MCF 10A (cell line): ENCODE measurements around the gene TOMT. TPM values are rescaled to one million over a fixed set of nuclear protein-coding genes. Genes with fewer than 3 reads are reported as not detected.

ENCODE experiments used
- BruUV-seq: library from RNA; stranded (reverse); fragments of 400-500 nt; replicated peaks from 2 replicates; lab custom pipeline; 2021; lab: Mats Ljungman, UMichigan
- CTCF ChIA-PET: fragments of 300-600 bp; sonication (Branson Sonifier 250); formaldehyde crosslinking; extraction: SDS; loops from one replicate; lab custom pipeline; 2021; ENCODE audit warnings: antibody characterized with exemption, inconsistent platforms; lab: Yijun Ruan, JAX
- POLR2A ChIA-PET: fragments of 300-600, 350-650 bp; sonication (Branson Sonifier 250); formaldehyde crosslinking; extraction: SDS; loops from one replicate; lab custom pipeline; 2020; ENCODE audit warnings: antibody characterized with exemption, inconsistent platforms; lab: Yijun Ruan, JAX
- DNase-seq: peaks from one replicate; pipeline ENCODE4 v3.0.0-alpha.2; 2018; ENCODE audit not compliant: unreplicated experiment
- H3K27ac Mint-ChIP-seq: one replicate; pipeline ENCODE4 v1.8.0; 2022; ENCODE audit warnings: mild to moderate bottlenecking, low read depth, mixed read lengths; ENCODE audit not compliant: unreplicated experiment
- H3K27me3 Mint-ChIP-seq: one replicate; pipeline ENCODE4 v1.8.0; 2022; ENCODE audit warnings: mixed read lengths; ENCODE audit not compliant: insufficient read depth, unreplicated experiment
- H3K36me3 Mint-ChIP-seq: one replicate; pipeline ENCODE4 v1.8.0; 2022; ENCODE audit warnings: mild to moderate bottlenecking, moderate library complexity, mixed read lengths; ENCODE audit not compliant: insufficient read depth, unreplicated experiment
- H3K4me1 Mint-ChIP-seq: one replicate; pipeline ENCODE4 v1.8.0; 2022; ENCODE audit warnings: mixed read lengths; ENCODE audit not compliant: insufficient read depth, unreplicated experiment
- H3K4me3 Mint-ChIP-seq: one replicate; pipeline ENCODE4 v1.8.0; 2022; ENCODE audit warnings: mild to moderate bottlenecking, moderate library complexity, mixed read lengths; ENCODE audit not compliant: unreplicated experiment
- H3K9me3 Mint-ChIP-seq: one replicate; pipeline ENCODE4 v1.8.0; 2022; ENCODE audit warnings: mixed read lengths; ENCODE audit not compliant: unreplicated experiment
- intact Hi-C: fragments of 100-400 bp; cut with micrococcal nuclease; formaldehyde crosslinking; loops from 2 replicates; pipeline ENCODE4 v1.14.1; 2022
- total RNA-seq: library from RNA; stranded (reverse); gene quantifications from 2 replicates; pipeline ENCODE4 v1.2.3, GENCODE V29; 2022
- TF ChIP-seq, protein P1 (sequence below): fragments of 200-600 bp; IDR thresholded peaks from one replicate; pipeline ENCODE4 v1.8.0; 2022; ENCODE audit warnings: antibody characterized with exemption, mild to moderate bottlenecking; ENCODE audit not compliant: unreplicated experiment

Gene TOMT
- total RNA-seq, 1 experiment from 2014 or later = not detected

DNA sequence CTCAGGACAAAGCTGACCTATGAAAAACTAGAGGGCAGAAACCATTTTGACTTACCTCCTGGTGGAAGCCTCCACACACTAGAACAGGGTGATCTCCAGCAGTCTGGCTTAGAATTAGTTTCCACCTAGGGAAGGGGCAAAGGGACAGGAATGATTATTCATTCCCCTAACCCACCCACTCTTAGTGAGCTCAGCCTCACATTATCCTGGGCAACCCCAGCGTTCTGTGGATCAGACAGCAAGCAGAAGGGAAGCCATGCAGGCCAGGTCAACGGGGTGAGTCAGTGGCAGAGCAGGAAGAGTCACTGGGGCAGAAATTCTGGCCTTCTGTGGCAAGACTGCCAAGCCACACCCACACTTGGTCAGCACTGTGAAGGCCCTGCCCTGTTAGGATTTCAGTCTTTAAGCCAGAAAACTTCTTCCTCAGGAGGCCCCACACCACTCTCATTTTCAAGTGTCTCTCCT lies 35.9 kb upstream of the TOMT start:
- intact Hi-C loops = no loop called here
- H3K4me3 Mint-ChIP-seq = peak overlapping the region; percentile 72

GRCh38 chr11:72070491-72070890 lies 35.2 kb upstream of the TOMT start:
- Mint-ChIP-seq H3K9me3 (no peaks in the 10 kb centered on the region), H3K4me3 (no peak overlapping the region), H3K27me3 (no peaks in the 10 kb centered on the region), H3K27ac (peak overlapping the region; percentile 96), H3K4me1 (peaks cover 61% of the 10 kb centered on the region), H3K36me3 (peaks cover 23% of the 10 kb centered on the region)
- no peak for DNase-seq
- TF ChIP-seq, protein P1, sequence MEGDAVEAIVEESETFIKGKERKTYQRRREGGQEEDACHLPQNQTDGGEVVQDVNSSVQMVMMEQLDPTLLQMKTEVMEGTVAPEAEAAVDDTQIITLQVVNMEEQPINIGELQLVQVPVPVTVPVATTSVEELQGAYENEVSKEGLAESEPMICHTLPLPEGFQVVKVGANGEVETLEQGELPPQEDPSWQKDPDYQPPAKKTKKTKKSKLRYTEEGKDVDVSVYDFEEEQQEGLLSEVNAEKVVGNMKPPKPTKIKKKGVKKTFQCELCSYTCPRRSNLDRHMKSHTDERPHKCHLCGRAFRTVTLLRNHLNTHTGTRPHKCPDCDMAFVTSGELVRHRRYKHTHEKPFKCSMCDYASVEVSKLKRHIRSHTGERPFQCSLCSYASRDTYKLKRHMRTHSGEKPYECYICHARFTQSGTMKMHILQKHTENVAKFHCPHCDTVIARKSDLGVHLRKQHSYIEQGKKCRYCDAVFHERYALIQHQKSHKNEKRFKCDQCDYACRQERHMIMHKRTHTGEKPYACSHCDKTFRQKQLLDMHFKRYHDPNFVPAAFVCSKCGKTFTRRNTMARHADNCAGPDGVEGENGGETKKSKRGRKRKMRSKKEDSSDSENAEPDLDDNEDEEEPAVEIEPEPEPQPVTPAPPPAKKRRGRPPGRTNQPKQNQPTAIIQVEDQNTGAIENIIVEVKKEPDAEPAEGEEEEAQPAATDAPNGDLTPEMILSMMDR = no peak
- POLR2A ChIA-PET = interaction anchor here (0.9 to 15.4 kb wide), 12 partner anchors 8 to 71 kb away, joined by 3 to 282 read pairs (median 4); partner anchors contain the start of gene NUMA1
- TSS peak; percentile 86 for BruUV-seq
- intact Hi-C loops = no loop called here
- CTCF ChIA-PET = interaction anchor here (0.6 to 1.6 kb wide), 5 partner anchors 8 to 74 kb away, joined by 3 to 4 read pairs (median 3); no protein-coding TSS in a partner anchor

More for the DNA sequence above, 35.9 kb upstream of the TOMT start:
- no peaks in the 10 kb centered on the region for H3K27me3 Mint-ChIP-seq
- CTCF ChIA-PET = interaction anchor here (0.5 to 1.6 kb wide), 8 partner anchors 8 to 93 kb away, joined by 3 to 5 read pairs (median 3); no protein-coding TSS in a partner anchor
- POLR2A ChIA-PET = interaction anchor here (0.6 to 15.4 kb wide), 16 partner anchors 8 to 153 kb away, joined by 3 to 282 read pairs (median 4); partner anchors contain the start of gene NUMA1
- H3K9me3 Mint-ChIP-seq = no peaks in the 10 kb centered on the region
- H3K27ac Mint-ChIP-seq = peak overlapping the region; percentile 96
- DNase-seq = peak; percentile 86
- peaks cover 59% of the 10 kb centered on the region for H3K4me1 Mint-ChIP-seq
- H3K36me3 Mint-ChIP-seq = peaks cover 23% of the 10 kb centered on the region
- TF ChIP-seq, protein P1 = no peak
- BruUV-seq = no TSS peak

GRCh38 chr11:72072348-72072747 lies 33.4 kb upstream of the TOMT start:
- POLR2A ChIA-PET = interaction anchor here (1.0 to 15.4 kb wide), 7 partner anchors 9 to 59 kb away, joined by 3 to 282 read pairs (median 5); no protein-coding TSS in a partner anchor
- Mint-ChIP-seq H3K36me3 (peaks cover 15% of the 10 kb centered on the region), H3K27me3 (no peaks in the 10 kb centered on the region), H3K4me3 (peak overlapping the region; percentile 23), H3K9me3 (no peaks in the 10 kb centered on the region), H3K4me1 (peaks cover 59% of the 10 kb centered on the region), H3K27ac (peak overlapping the region; percentile 37)
- no TSS peak for BruUV-seq
- intact Hi-C loops = no loop called here
- peak; percentile 62 for DNase-seq
- TF ChIP-seq, protein P1 = no peak
- CTCF ChIA-PET = interaction anchor here (0.6 to 2.9 kb wide), 6 partner anchors 47 to 358 kb away, joined by 3 to 8 read pairs (median 5); no protein-coding TSS in a partner anchor

GRCh38 chr11:72075109-72075508 lies 30.6 kb upstream of the TOMT start:
- intact Hi-C loops = no loop called here
- BruUV-seq = no TSS peak
- Mint-ChIP-seq H3K36me3 (peaks cover 6% of the 10 kb centered on the region), H3K27ac (no peak overlapping the region), H3K9me3 (no peaks in the 10 kb centered on the region), H3K4me1 (peaks cover 47% of the 10 kb centered on the region), H3K4me3 (no peak overlapping the region), H3K27me3 (no peaks in the 10 kb centered on the region)
- CTCF ChIA-PET = interaction anchor here (1.1 to 1.3 kb wide), 4 partner anchors 12 to 50 kb away, joined by 3 to 4 read pairs (median 3); no protein-coding TSS in a partner anchor
- TF ChIP-seq, protein P1 = no peak
- DNase-seq = no peak
- POLR2A ChIA-PET = interaction anchor here (0.7 to 15.4 kb wide), 8 partner anchors 11 to 148 kb away, joined by 3 to 282 read pairs (median 4); partner anchors contain the start of gene ANAPC15
